GM18909 (cell line): ENCODE measurements around the gene NMT1.
A peak's percentile ranks its signal among the peaks of the same experiment; 100 is the strongest.

Experiments used
- ATAC-seq: cut with Tn5 transposase; IDR thresholded peaks from one replicate; pipeline ENCODE4 v1.9.1; 2021; ENCODE audit warnings: mild to moderate bottlenecking; ENCODE audit not compliant: unreplicated experiment, poor library complexity

The NMT1 gene

DNA sequence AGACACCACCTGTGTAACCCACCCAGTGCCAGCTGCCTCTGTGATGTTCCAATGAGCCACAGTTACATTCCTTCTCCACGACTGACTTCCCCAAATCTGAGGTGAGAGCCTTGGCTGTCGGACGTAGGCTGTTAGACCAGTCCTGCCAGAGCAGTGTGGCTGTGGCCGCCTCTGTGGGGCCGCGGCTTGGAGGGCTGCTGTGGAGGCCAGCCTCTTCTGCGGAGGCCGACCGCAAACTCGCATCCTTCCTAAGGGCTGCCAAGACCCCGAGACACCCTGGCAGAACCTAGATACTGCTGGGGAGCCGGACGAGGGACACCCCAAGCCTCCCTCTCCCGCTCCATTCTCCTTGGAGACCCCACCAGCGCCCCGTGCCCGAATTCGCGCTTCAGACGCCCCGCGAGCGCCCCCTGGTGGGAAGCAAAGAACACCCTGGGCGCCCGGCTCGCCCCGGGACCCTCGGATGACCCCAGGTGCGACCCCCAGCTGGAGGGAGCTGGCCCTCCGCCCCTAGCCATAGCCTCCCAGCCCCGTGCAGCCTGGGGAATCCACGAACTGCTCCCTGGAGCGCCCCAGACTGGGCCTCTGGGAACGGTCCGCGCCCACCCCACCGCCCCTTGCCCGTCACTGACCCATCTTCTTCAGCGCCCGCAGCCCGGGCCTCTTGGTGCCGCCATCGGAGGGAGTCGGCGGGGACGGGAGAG lies 70.7 kb downstream of the NMT1 start:
- ATAC-seq = peak; percentile 3

GRCh38 chr17:45132320-45132571 lies 71.1 kb downstream of the NMT1 start, which contains the start of gene PLCD3:
TSS of gene PLCD3 (minus strand) at chr17:45132515. CDS start at chr17:45132410, 105 bp downstream.
- no peak for ATAC-seq

DNA sequence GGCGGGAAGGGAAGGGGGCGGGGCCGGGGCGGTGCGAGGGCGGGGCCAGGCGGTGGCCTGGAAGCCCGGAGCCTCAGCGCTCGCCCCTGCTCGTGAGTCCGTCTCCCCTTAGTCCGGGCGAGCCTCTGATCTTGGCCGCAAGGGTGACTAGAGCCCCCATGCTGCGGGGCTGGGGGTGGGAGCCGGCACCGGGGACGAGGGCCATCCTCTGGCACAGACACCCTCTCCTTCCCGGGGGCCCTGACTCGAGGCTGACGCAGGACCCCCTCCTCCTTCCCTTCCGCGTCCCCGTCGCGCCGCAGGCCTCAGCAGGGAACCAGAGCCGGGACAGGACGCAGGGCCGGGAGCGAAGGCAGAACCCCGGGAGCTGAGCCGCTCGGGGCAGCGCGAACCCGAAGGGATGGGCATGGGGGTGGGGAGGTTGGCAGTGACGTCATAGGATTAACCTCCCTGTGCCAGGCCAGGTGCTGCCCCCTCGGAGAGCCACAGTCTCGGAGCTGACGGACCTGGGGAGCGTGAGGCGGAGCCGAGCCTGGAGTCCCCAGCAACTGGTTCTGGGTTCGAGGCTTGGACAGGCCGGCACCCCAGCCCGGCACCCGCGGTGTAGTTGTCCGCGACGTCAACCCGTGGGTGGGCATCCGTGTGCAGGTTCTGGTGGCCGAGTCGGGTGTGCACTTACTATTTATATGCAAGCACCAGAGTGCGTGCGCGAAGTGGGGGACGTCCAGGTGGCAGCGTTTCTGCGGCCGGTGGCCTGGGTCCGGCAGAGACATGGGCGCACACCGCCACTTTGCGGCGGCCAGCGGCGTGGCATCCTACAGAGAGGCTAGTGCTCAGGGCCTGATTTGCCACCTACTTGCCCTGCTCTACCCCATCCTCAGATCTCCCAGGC lies 71.7 kb downstream of the NMT1 start:
- peak; percentile 33 for ATAC-seq

GRCh38 chr17:45135192-45135977 lies 74.3 kb downstream of the NMT1 start, which contains the start of gene ACBD4:
TSS of gene ACBD4 (plus strand) at chr17:45135687. CDS start at chr17:45136145, 458 bp downstream.
- peak; percentile 71 for ATAC-seq

- no peak for ATAC-seq
Measured at GRCh38 chr17:45135978-45136791, 75.1 kb downstream of the NMT1 start.

- no peak for ATAC-seq
Measured at GRCh38 chr17:45136846-45137560, 75.9 kb downstream of the NMT1 start.

DNA sequence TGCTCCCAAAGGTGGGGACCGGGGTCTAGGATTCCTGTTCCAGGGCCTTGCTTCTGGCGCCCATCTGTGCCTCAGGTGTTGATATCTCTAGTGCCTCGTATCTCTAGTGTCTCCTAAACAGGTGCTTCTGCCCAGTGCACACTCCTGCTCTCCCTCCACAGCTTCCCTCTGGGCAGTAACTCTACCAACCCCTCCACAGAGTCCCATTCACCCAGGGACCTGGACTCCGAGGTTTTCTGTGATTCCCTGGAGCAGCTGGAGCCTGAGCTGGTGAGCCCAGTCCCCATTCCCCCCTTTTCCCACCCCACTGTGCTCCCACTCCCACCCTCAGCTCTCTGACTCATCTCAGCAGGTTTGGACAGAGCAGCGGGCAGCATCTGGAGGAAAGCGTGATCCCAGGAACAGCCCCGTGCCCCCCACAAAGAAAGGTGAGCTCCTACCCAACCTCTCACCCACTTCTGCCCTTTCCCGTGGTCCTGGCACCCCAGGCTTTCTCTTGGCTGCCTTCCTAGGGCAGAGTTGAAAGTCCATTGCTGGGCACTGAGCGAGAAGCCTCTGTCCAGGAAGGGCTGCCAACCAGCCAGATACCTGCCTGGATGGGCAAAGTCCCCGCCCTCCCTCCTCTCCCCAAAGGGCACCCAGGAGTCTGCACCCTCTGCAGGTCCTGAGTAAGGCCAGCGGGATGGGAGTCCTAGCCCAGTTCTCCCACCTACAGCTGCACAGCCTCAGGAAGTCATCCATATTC lies 76.6 kb downstream of the NMT1 start:
- ATAC-seq = no peak

GRCh38 chr17:45138911-45139532 lies 77.9 kb downstream of the NMT1 start:
- no peak for ATAC-seq

DNA sequence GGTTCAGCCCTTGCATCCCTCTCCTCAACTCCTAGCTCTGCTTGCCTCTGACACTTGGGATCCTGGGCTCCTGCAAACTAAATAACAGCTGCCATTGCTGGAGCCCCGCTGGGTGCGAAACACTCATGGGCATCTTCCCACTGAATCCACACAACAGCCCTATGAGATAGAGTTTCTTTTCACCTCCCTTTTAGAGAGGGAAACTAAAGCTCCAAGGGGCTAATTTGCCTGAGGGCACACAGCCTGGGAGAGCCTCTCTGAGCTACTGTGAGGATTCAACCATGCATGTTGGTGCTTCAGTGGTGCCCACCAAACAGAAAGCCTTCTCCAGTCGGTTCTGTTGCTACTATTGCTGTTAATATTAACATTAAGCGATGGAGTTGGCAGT lies 78.4 kb downstream of the NMT1 start:
- ATAC-seq = no peak

GRCh38 chr17:45143094-45143670 lies 82.1 kb downstream of the NMT1 start:
- no peak for ATAC-seq

DNA sequence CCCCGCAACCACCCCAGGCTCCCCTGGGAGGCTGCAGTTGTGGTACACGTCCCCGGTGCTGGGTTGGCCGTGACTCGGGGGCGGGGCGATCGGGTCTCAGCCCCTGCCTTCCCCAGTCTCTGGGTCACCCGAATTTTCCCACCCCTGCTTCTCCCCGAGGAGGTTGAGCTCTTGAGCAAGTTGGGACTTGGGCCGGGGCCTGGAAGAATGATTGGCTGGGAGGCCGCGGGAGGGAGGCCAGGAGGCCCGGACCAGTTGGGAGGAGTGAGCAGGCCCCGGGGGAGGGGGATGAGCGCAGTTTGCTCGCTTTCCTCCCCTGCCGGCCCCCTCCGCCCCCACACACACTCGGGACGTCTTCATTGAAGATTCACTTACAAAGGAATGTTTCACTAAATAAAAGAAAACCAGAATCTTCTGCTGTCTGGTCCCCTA lies 82.7 kb downstream of the NMT1 start:
- no peak for ATAC-seq

DNA sequence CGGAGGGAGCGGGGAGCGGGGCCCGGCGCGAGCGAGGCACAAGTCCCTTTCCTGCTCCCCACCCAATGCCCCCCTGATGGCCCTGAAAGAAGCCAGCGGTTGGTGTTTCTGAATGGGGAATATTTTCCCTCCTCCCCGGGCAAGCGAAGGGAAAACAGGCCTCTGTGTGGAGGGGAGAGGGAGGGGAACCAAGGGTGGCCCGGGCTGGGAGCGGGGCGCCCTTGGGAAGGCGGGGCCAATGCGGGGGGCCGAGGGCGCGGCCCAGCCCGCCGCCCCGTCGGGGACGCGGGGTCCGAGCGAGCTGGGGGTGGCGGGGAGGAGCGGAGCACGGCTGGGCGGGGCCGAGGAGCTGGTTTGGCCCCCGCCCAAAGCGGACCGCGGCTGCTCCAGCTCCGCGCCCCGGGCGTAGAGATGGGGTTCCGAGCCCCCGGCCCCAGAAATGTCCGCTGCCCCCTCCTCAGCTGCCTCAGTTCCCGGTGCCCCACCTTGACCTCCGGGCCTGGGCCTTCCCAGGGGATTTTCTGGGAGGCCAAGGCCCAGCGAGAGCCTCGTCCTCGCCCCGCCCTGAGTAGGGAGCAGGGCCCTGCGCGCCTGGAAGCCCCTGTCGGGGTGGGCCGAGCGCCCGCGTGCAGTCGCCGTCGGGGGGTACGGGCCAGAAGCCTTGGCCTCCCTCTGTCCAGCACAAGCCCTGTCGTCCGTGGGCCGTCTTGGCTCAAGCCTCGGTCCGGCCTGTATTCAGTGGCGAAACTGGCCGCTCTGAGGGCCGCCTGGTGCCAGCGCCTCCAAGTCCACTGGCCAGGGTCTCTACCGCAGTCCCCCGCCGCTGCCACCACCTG lies 83.3 kb downstream of the NMT1 start:
- no peak for ATAC-seq

DNA sequence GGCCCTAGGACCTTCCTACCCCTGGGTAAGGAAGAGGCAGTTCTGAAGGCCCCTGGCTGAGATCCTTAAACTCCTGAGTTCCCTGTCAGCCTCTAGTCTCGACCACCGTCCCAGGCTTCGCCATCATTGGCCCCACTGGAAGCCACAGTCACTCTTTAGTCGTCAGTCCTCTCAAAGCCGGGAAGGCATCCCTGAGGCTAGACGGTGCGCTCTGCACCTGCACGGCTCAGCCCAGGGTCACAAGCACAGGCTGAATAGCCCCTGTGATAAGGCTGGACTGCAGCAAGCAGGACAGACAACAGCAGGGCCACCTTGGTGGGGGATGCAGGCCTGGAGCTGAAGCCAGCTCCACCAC lies 83.9 kb downstream of the NMT1 start:
- no peak for ATAC-seq

DNA sequence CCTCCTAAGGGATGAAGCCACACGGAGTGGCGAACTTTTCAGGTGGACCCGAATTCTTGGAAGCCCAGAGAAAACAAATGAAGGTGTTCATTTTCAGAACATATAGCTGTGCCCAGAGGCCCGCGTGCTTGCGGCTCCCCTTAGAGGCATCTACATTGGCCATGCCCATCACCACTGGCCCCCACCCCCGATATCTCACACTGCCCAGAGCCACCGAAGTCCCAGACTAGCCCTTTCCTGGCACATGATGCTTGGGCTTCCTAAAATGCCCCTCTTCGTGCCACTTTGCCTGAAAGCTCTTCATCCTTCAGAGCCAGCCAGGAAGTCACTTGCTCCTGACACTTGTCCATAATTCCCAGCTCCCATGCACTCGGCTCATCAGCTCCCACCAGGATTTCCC lies 85.0 kb downstream of the NMT1 start:
- ATAC-seq = no peak

- no peak for ATAC-seq
Measured at GRCh38 chr17:45146592-45146889, 85.4 kb downstream of the NMT1 start.

DNA sequence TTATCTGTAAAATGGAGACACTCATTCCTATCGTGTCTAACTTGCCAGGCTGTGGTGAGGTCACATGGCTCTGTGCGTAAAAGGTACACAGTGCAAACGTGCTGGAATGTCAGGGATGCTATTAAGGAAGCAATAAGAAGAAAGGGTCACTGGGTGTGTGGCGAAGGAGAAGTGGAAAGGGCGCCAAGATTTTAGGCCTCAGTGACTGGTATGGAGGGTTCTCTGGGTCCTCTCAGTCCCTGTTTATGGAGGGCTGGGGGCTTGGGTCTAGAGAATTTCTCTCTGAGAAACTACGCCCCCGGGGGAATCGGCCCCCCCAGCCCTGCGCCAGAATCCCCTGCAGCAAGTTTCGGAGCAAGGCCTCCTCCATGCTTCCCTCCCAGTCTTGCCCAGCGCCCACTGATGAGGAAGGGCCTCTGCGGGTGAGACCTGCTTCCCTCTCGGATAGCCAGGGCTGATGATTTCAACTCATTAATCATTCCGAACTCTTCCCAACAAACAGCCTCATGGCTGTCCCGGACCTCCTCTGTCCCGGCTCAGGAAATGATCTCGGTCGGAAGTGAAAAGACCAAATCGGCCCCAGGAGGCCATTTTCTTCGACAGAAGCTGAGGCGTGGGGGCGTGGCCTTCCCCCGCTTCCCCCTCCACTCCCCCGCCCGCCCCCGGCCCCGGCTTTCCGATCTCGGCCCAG lies 85.9 kb downstream of the NMT1 start:
- ATAC-seq = no peak
